ENCODE measurements around the gene RCSD1. TPM values are rescaled to one million over a fixed set of nuclear protein-coding genes. Genes with fewer than 3 reads are reported as not detected.

RCSD1 gene
- total and polyA plus RNA-seq, 2 of the 4 experiments (the other 2 are of a cell fraction) = 0.03 TPM; not detected in 1

DNA sequence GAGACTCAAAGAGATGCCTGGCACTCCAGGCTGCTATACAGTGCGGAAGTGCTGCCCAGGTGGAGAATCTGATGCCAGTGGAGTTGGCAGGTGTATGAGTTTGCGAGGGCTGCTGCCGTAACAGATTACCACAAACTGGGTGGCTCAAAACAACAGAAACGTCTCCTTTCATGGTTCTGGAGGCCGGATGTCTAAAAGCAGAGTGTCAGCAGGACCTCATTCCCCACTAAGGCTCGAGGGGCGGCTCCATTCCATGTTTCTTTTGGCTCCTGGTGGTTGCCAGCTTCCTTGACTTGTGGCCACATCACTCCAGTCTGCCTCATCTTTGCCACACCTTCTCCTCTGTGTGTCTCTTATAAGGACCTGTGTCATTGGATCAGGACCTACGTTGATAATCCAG is 10.0 kb downstream of the RCSD1 start:
- Histone ChIP-seq H2BK120ac (ENCODE audit: low read depth, low read length) (no peak overlapping the region), H3K18ac (ENCODE audit: low read depth, low read length) (no peak overlapping the region), H3K23ac (ENCODE audit: low read depth, low read length) (no peak overlapping the region), H3K27me3 (ENCODE audit: control insufficient read depth, insufficient read depth, low read length) (peaks cover 36% of the 10 kb centered on the region), H2AK5ac (ENCODE audit: low read depth, low read length) (no peak overlapping the region), H2BK15ac (ENCODE audit: low read depth, low read length) (no peak overlapping the region), H2BK20ac (ENCODE audit: low read depth, low read length) (no peak overlapping the region), H3K4me3 (ENCODE audit: insufficient read depth, low read depth, low read length) (no peak overlapping the region), H4K5ac (ENCODE audit: low read depth, low read length) (no peak overlapping the region), H4K20me1 (ENCODE audit: insufficient read depth, low read length) (no peaks in the 10 kb centered on the region), H2AFZ (replicated peaks; ENCODE audit: low read length, poor library complexity) (no peak overlapping the region), H3K9me1 (ENCODE audit: insufficient read depth, low read length) (no peaks in the 10 kb centered on the region), H3K36me3 (ENCODE audit: control insufficient read depth, insufficient read depth, low read length) (no peaks in the 10 kb centered on the region), H3K14ac (replicated peaks; ENCODE audit: low read depth, low read length) (no peak overlapping the region), H3K4me2 (ENCODE audit: low read depth, low read length) (no peak overlapping the region), H3K27ac (ENCODE audit: insufficient read depth, low read length) (no peak overlapping the region), H2AK9ac (replicated peaks; ENCODE audit: low read depth, low read length, poor library complexity) (no peak overlapping the region), H4K91ac (ENCODE audit: insufficient read depth, low read depth, low read length) (no peak overlapping the region), H4K8ac (ENCODE audit: low read depth in 2 of 2, low read length in 2 of 2) (no peak overlapping the region), H3K9me3 (ENCODE audit: control insufficient read depth, insufficient read depth, low read length) (no peaks in the 10 kb centered on the region), H3K4ac (ENCODE audit: low read depth, low read length) (no peak overlapping the region), H3K79me1 (ENCODE audit: low read depth in 1 of 2, low read length in 2 of 2) (no peaks in the 10 kb centered on the region), H3K4me1 (ENCODE audit: control insufficient read depth, insufficient read depth, low read length) (no peaks in the 10 kb centered on the region), H3K9ac (ENCODE audit: low read depth, low read length) (no peak overlapping the region), H3K56ac (ENCODE audit: extremely low read depth, insufficient read depth, low read length) (no peak overlapping the region), H2BK5ac (ENCODE audit: low read depth, low read length, poor library complexity, severe bottlenecking) (no peak overlapping the region)
- no TSS peak for BruUV-seq (replicated peaks)
- TF ChIP-seq POLR2A (IDR thresholded peaks at IDR 0.05; ENCODE audit: low read depth, low read length) (no peak), NFE2L2 (IDR thresholded peaks at IDR 0.05; ENCODE audit: low read depth, low read length) (no peak), MAFK (IDR thresholded peaks at IDR 0.05; ENCODE audit: low read depth, low read length) (no peak), SMC3 (IDR thresholded peaks at IDR 0.05; ENCODE audit: low read depth, low read length) (no peak), BHLHE40 (IDR thresholded peaks at IDR 0.05; ENCODE audit: low read depth, low read length) (no peak), CHD1 (IDR thresholded peaks at IDR 0.05; ENCODE audit: low read depth, low read length) (no peak), FOS (IDR thresholded peaks at IDR 0.05; ENCODE audit: low read depth, low read length) (no peak), RFX5 (IDR thresholded peaks at IDR 0.05; ENCODE audit: low read depth, low read length) (no peak), MXI1 (IDR thresholded peaks at IDR 0.05; ENCODE audit: borderline replicate concordance, low read depth, low read length) (no peak), RAD21 (IDR thresholded peaks at IDR 0.05; ENCODE audit: low read length) (no peak)
- TF ChIP-seq, protein P1, sequence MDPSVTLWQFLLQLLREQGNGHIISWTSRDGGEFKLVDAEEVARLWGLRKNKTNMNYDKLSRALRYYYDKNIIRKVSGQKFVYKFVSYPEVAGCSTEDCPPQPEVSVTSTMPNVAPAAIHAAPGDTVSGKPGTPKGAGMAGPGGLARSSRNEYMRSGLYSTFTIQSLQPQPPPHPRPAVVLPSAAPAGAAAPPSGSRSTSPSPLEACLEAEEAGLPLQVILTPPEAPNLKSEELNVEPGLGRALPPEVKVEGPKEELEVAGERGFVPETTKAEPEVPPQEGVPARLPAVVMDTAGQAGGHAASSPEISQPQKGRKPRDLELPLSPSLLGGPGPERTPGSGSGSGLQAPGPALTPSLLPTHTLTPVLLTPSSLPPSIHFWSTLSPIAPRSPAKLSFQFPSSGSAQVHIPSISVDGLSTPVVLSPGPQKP (IDR thresholded peaks at IDR 0.05; ENCODE audit: borderline replicate concordance, low read depth, low read length) = no peak
- TF ChIP-seq, protein P2, sequence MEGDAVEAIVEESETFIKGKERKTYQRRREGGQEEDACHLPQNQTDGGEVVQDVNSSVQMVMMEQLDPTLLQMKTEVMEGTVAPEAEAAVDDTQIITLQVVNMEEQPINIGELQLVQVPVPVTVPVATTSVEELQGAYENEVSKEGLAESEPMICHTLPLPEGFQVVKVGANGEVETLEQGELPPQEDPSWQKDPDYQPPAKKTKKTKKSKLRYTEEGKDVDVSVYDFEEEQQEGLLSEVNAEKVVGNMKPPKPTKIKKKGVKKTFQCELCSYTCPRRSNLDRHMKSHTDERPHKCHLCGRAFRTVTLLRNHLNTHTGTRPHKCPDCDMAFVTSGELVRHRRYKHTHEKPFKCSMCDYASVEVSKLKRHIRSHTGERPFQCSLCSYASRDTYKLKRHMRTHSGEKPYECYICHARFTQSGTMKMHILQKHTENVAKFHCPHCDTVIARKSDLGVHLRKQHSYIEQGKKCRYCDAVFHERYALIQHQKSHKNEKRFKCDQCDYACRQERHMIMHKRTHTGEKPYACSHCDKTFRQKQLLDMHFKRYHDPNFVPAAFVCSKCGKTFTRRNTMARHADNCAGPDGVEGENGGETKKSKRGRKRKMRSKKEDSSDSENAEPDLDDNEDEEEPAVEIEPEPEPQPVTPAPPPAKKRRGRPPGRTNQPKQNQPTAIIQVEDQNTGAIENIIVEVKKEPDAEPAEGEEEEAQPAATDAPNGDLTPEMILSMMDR (conservative IDR thresholded peaks at IDR 0.05; ENCODE audit: low read depth, low read length) = no peak
- dilution Hi-C loops (cut with HindIII; ENCODE audit: low sequenced_read_pairs, unreplicated experiment) = no loop called here
- CTCF ChIA-PET = no interaction called here
- no peak for DNase-seq
- WGBS, 2 experiments (ENCODE audit: extremely low coverage in 2 of 2, insufficient read length in 1 of 2) = 67% methylated on average over 4 of the region's 8 CpGs; no CpG with 5 or more reads in 1 of the 2 experiments
- ATAC-seq (ENCODE audit: low read depth) = no peak
- intact Hi-C loops (cut with micrococcal nuclease) = no loop called here
- in situ Hi-C loops (cut with MboI; ENCODE audit: low sequenced_read_pairs) = no loop called here
- POLR2A ChIA-PET (ENCODE audit: unreplicated experiment) = no interaction called here

All from IMR-90 (cell line).